Panc1 (cell line): Measurements from ENCODE around the gene CCDC6.
"Not testable (repeated sequence)": the region's sequence is repeated elsewhere in the genome, so short reads cannot be mapped to it uniquely, and the experiment has no call there.

Experiments
- POLR2AphosphoS5 ChIP-seq: IDR thresholded peaks from 2 replicates; pipeline ENCODE4 v1.6.1; 2012; ENCODE audit warnings: mild to moderate bottlenecking, low read depth, low read length, moderate library complexity
- TF ChIP-seq, protein P1 (sequence below): fragments of 450-650 bp; IDR thresholded peaks from 2 replicates; pipeline ENCODE4 v1.5.1; 2017; ENCODE audit warnings: mild to moderate bottlenecking

DNA sequence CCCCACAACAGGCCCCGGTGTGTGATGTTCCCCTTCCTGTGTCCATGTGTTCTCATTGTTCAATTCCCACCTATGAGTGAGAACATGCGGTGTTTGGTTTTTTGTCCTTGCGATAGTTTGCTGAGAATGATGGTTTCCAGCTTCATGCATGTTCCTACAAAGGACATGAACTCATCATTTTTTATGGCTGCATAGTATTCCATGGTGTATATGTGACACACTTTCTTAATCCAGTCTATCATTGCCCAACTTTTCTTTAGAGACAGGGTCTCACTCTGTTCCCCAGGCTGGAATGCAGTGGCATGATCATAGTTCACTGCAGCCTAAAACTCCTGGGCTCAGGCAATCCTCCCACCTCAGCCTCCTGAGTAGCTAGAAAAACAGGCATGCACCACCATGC is 120.9 kb downstream of the CCDC6 start:
- not testable (repeated sequence) for TF ChIP-seq POLR2AphosphoS5
- TF ChIP-seq, protein P1, sequence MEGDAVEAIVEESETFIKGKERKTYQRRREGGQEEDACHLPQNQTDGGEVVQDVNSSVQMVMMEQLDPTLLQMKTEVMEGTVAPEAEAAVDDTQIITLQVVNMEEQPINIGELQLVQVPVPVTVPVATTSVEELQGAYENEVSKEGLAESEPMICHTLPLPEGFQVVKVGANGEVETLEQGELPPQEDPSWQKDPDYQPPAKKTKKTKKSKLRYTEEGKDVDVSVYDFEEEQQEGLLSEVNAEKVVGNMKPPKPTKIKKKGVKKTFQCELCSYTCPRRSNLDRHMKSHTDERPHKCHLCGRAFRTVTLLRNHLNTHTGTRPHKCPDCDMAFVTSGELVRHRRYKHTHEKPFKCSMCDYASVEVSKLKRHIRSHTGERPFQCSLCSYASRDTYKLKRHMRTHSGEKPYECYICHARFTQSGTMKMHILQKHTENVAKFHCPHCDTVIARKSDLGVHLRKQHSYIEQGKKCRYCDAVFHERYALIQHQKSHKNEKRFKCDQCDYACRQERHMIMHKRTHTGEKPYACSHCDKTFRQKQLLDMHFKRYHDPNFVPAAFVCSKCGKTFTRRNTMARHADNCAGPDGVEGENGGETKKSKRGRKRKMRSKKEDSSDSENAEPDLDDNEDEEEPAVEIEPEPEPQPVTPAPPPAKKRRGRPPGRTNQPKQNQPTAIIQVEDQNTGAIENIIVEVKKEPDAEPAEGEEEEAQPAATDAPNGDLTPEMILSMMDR, result not testable (repeated sequence)
